Neural cell (in vitro differentiated cells): ENCODE measurements around the gene SLC27A6.

ENCODE experiments used
- EP300 ChIP-seq: fragments of 450-650 bp; conservative IDR thresholded peaks from 2 replicates; pipeline ENCODE4 v1.6.1; 2014; ENCODE audit warnings: antibody characterized with exemption, mild to moderate bottlenecking, moderate library complexity; ENCODE audit not compliant: poor library complexity, severe bottlenecking
- EZH2 ChIP-seq: fragments of 200-600, 300-800 bp; shearing (Covaris generic), sonication (generic); IDR thresholded peaks from 2 replicates; pipeline ENCODE4 v1.6.1; 2014; ENCODE audit warnings: antibody characterized with exemption, low read length, borderline replicate concordance, mild to moderate bottlenecking; ENCODE audit not compliant: insufficient read depth, poor library complexity, severe bottlenecking
- MXI1 ChIP-seq: fragments of 450-650 bp; conservative IDR thresholded peaks from 2 replicates; pipeline ENCODE4 v1.6.1; 2014; ENCODE audit warnings: antibody characterized with exemption, mild to moderate bottlenecking; ENCODE audit not compliant: poor library complexity, severe bottlenecking
- RAD21 ChIP-seq: fragments of 450-650 bp; conservative IDR thresholded peaks from 2 replicates; pipeline ENCODE4 v1.6.1; 2014; ENCODE audit warnings: antibody characterized with exemption, mild to moderate bottlenecking, moderate library complexity
- SMC3 ChIP-seq: fragments of 450-650 bp; conservative IDR thresholded peaks from 2 replicates; pipeline ENCODE4 v1.6.1; 2014; ENCODE audit warnings: antibody characterized with exemption, mild to moderate bottlenecking, moderate library complexity; ENCODE audit not compliant: poor library complexity
- TF ChIP-seq, protein P1 (sequence below): fragments of 450-650 bp; IDR thresholded peaks from 2 replicates; pipeline ENCODE4 v1.5.1; 2014; ENCODE audit warnings: antibody characterized with exemption, mild to moderate bottlenecking, moderate library complexity; ENCODE audit not compliant: poor library complexity, severe bottlenecking

DNA sequence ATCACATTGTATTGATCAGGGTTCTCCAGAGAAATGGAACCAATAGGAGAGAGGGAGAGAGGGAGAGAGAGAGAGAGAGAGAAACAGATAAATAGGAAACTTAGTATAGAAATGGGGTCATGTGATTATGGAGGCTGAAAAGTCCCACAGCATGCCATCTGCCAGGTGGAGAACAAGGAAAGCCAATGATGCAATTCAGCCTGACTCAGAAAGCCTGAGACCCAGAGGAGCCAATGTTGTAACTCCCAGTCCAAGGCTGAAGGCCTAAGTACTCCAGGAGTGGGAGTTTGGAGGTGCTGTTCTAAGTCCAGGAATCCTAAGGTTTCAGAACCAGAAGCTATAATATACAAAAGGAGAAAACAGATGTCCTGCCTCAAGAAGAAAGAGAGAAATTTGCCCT lies 80.9 kb downstream of the SLC27A6 start:
- TF ChIP-seq, protein P1, sequence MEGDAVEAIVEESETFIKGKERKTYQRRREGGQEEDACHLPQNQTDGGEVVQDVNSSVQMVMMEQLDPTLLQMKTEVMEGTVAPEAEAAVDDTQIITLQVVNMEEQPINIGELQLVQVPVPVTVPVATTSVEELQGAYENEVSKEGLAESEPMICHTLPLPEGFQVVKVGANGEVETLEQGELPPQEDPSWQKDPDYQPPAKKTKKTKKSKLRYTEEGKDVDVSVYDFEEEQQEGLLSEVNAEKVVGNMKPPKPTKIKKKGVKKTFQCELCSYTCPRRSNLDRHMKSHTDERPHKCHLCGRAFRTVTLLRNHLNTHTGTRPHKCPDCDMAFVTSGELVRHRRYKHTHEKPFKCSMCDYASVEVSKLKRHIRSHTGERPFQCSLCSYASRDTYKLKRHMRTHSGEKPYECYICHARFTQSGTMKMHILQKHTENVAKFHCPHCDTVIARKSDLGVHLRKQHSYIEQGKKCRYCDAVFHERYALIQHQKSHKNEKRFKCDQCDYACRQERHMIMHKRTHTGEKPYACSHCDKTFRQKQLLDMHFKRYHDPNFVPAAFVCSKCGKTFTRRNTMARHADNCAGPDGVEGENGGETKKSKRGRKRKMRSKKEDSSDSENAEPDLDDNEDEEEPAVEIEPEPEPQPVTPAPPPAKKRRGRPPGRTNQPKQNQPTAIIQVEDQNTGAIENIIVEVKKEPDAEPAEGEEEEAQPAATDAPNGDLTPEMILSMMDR = no peak
- TF ChIP-seq RAD21 (no peak), EZH2 (no peak), MXI1 (no peak), EP300 (no peak), SMC3 (no peak)
